ENCODE measurements around the gene PSMD2.

PSMD2 gene

GRCh38 chr3:184343200-184343876, 44.3 kb downstream of the PSMD2 start:
- no peak for DNase-seq

- no peak for DNase-seq
These were observed 45.7 kb downstream of the PSMD2 start for GRCh38 chr3:184344579-184345316.

GRCh38 chr3:184345317-184346144, 46.5 kb downstream of the PSMD2 start:
- peak; percentile 93 for DNase-seq

- no peak for DNase-seq
These were observed 47.6 kb downstream of the PSMD2 start for GRCh38 chr3:184346480-184347190.

GRCh38 chr3:184347321-184348056, 48.4 kb downstream of the PSMD2 start:
- no peak for DNase-seq

- DNase-seq, result no peak
These were observed 49.0 kb downstream of the PSMD2 start for GRCh38 chr3:184348057-184348382.

- no peak for DNase-seq
These were observed 50.8 kb downstream of the PSMD2 start for GRCh38 chr3:184349563-184350470.

GRCh38 chr3:184350618-184351017, 51.6 kb downstream of the PSMD2 start:
- DNase-seq, result no peak

GRCh38 chr3:184351511-184352148, 52.6 kb downstream of the PSMD2 start:
- DNase-seq, result no peak

GRCh38 chr3:184352149-184352785, 53.2 kb downstream of the PSMD2 start:
- no peak for DNase-seq

- DNase-seq, result no peak
These were observed 54.0 kb downstream of the PSMD2 start for GRCh38 chr3:184352897-184353545.

GRCh38 chr3:184353546-184353941, 54.5 kb downstream of the PSMD2 start:
- no peak for DNase-seq

- peak; percentile 84 for DNase-seq
These were observed 55.2 kb downstream of the PSMD2 start for GRCh38 chr3:184354121-184354728.

GRCh38 chr3:184354754-184355153, 55.7 kb downstream of the PSMD2 start:
- no peak for DNase-seq

- DNase-seq, result peak; percentile 80
These were observed 56.4 kb downstream of the PSMD2 start for GRCh38 chr3:184355261-184356040.

GRCh38 chr3:184357248-184358123, 58.4 kb downstream of the PSMD2 start:
- DNase-seq, result no peak

- no peak for DNase-seq
These were observed 59.2 kb downstream of the PSMD2 start for GRCh38 chr3:184358124-184358767.
